Hematopoietic multipotent progenitor cell treated with erythropoietin and hydrocortisone succinate and interleukin-3 and kit ligand, for 8 days (in vitro differentiated cells): ENCODE data around the gene TWIST2.
A peak's percentile ranks its signal among the peaks of the same experiment; 100 is the strongest.

ENCODE experiments used
- DNase-seq: peaks from one replicate; pipeline ENCODE4 v3.0.0-alpha.2; 2015

Gene TWIST2

DNA sequence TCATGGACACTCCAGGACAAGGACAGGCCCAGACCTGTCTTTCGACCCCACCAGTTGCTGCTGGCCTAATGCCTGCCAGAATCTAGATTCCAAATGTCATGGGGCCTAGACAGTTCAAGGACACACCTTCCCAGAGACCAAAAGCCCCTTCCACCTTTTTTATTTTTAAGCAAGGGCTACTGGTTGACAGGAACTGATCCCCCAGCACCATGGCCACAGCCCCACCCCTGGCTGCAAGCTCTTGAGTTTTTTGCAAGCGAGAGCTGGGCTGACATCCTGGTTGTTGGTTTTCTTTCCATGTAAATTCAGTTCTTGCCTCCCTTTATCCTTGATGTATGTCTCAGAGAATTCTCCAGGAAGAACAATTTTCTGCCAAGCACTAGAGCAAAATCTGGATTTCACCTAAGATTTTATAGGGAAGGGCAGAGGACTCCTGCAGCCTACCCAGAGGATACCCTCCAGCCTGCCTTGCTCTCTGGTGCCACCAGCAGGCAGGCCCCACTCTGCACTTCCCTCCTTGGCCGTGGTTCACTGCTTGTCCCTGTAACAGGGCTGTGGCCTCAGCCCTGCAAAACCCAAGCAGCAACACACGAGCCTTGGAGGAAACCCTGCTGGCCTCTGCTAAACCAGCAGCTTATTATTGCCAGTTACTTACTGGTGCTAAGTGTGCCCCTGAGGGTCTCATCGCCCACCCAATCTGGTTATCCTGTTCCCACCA lies 97.7 kb downstream of the TWIST2 start:
- DNase-seq = peak; percentile 8

GRCh38 chr2:238946318-238947242 lies 98.7 kb downstream of the TWIST2 start:
- DNase-seq = no peak

- DNase-seq = no peak
Observed at GRCh38 chr2:238947243-238947760, 99.4 kb downstream of the TWIST2 start.

DNA sequence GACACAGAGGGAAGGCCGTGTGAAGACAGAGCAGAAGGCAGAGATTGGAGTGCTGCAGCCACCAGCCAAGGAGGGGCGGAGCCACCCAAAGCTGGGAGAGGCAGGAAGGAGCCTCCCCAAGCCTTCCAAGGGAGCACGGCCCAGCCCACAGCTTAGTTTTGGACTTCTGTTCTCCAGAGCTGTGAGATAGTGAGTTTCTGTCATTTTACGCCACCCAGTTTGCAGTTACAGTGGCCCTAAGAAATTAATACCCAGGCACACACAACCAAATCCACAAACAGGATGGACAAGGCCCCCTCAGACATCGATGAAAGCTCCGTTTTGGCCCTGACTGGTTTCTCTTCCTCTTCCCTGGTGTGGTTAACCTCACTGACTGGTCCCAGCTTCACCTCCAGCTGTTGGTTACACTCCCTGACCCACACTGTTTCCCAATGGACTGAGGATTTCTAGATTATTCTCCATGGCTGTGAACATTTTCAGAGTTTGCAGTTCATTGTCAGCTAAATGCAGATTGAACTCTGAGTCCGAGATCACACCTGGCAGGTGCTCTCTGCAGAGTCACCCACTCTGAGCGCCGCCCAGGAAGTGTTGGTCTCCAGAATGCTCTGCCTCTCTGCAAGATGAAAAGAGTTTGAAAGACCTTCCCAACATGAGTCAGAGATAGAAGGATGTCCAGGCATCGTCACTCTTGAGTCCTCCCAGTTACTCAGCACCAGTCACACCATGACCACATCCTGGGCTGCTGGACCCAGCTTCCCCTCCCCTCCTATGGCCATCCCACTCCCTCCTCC lies 100.2 kb downstream of the TWIST2 start:
- no peak for DNase-seq

GRCh38 chr2:238948765-238949641 lies 101.1 kb downstream of the TWIST2 start:
- DNase-seq = no peak

GRCh38 chr2:238949710-238950345 lies 101.9 kb downstream of the TWIST2 start:
- no peak for DNase-seq

- DNase-seq = no peak
Observed at GRCh38 chr2:238950551-238950950, 102.7 kb downstream of the TWIST2 start.

DNA sequence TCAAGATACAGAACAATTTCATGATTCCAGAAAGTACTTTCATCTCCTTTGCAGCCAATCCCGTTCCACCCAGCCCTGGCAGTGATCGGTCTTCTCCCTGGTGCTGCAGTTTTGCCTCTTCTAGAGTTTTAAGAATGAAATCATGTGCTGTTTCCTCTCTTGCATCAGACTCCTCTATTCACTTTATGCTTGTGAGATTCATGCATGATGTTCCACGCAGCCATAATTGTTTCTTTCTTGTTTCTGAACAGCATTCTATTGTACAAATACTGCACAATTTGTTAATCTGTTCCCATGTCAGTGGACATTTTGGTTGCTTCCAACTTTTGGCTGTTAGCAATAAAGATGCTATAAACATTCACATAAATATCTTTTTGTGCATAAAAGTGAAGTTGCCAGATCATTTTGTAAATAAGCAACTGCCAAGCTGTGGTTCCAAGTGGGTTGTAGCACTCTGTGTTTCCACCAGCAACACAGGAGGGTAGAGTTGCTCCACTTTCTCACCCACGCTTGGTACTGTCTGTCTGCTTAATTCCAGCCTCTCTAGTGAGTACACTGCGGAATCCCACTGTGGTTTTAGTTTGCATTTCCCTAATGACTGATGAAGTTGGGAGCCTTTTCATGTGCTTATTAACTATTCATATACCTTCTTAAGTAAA lies 104.5 kb downstream of the TWIST2 start:
- DNase-seq = no peak

DNA sequence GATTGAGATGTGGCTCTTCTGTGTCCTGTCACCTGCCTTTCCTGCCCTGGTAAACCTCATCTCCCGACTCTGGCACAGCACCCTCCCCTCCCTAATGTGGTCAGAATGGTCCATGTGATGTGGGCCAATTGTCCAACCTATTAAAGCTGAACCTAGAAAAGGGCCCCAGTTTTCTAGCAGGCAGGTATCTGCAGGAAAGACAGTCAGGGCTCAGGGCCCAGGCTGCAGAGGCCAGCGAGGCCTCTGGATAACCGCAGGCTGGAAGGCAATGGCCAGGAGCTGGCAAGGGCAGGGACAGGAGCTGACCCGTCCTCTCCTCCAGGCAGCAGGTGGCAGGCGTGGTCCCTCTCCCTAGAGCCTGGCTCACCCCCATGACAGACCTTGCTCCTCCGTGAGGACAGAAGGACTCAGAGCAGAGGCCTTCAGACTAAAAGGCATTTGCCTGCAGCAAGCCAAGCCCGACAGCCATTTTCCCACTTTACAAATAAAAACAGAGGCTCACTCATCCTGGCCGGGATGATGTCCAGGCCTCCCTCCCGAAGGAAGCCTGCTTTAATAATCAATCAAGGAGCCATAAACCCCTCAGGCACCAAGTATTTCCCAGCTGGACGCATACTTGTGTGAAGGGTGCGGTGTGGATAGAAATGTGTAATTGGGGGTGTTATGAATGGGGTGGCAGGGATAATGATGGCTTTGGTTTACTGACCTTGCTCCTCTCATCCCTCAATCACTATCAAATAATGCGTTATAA lies 107.1 kb downstream of the TWIST2 start:
- DNase-seq = no peak

DNA sequence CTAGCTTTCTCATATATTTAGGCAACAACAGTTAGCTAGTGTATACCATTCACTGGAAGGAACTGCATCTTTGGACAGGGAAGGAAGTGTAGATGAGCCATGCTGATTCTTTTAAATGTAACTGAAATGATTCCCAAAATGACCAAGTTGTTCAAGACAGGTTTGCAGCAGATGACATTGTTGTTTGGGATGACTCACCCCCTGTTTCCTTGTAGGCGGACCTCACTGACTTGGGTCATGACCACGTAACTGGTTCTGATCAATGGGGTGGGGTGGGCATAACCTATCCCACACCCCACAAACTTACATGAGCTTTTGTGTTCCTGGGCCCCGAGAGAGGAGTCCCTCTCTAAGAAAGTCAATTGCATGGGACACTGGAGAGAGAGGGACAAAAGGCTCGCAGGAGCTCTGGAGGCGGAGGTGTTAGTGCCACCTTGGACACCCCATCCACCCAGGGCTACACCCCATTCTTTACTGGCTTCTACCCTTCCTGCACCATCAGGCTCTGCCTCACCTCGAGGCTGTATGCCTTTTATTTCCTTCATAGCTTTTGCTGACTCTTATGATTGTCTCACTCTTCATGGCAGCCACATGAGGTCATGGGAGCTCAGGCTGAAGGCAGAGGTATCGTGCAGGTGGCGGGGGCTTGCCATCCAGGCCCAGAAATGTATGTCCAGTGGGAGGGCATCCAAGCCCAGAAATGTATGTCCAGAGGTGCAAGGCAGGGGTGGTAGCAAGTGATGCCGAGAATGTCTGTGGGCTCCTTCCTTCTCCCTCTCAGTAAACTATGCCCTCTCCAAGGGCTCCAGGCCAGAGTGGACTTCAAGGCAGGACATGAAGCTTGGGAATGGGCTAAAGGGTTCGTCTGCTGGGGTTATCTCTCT lies 108.0 kb downstream of the TWIST2 start:
- no peak for DNase-seq

GRCh38 chr2:238956676-238957075 lies 108.8 kb downstream of the TWIST2 start:
- DNase-seq = no peak
